HepG2 (cell line): ENCODE measurements around the gene MBD5. TPM values are rescaled to one million over a fixed set of nuclear protein-coding genes. Genes with fewer than 3 reads are reported as not detected.

Experiments used
- ARID3A ChIP-seq: IDR thresholded peaks from 2 replicates; pipeline ENCODE4 v1.6.1; 2012; ENCODE audit warnings: low read depth, low read length, improper control_type of control experiment
- ATF1 ChIP-seq: IDR thresholded peaks from 2 replicates; pipeline ENCODE4 v1.6.1; 2016; ENCODE audit warnings: mild to moderate bottlenecking, control low read depth
- FOXK2 ChIP-seq: fragments of 450-650 bp; IDR thresholded peaks from 2 replicates; pipeline ENCODE4 v1.6.1; 2016
- HHEX ChIP-seq: IDR thresholded peaks from 2 replicates; pipeline ENCODE4 v1.6.1; 2016; ENCODE audit warnings: control low read depth
- HMGXB3 ChIP-seq: sonication (generic); formaldehyde crosslinking; IDR thresholded peaks from 2 replicates; pipeline ENCODE4 v1.4.0; 2020; ENCODE audit warnings: missing genetic modification reagents, borderline replicate concordance
- HOXA5 ChIP-seq: sonication (generic); formaldehyde crosslinking; IDR thresholded peaks from 2 replicates; pipeline ENCODE4 v1.4.0; 2020; ENCODE audit warnings: missing genetic modification reagents
- NR2C2 ChIP-seq: sonication (generic); formaldehyde crosslinking; IDR thresholded peaks from 2 replicates; pipeline ENCODE4 v1.4.0; 2020; ENCODE audit warnings: missing genetic modification reagents, mild to moderate bottlenecking, moderate library complexity, borderline replicate concordance
- SYNCRIP ChIP-seq: fragments of 200-400 bp; formaldehyde crosslinking; IDR thresholded peaks from 2 replicates; pipeline ENCODE4 v1.6.1; 2018; ENCODE audit warnings: mild to moderate bottlenecking, low read depth, low read length; ENCODE audit not compliant: insufficient read depth
- ZBTB10 ChIP-seq: sonication (generic); formaldehyde crosslinking; IDR thresholded peaks from 2 replicates; pipeline ENCODE4 v1.4.0; 2020; ENCODE audit warnings: missing genetic modification reagents, borderline replicate concordance
- ZNF644 ChIP-seq: IDR thresholded peaks from 2 replicates; pipeline ENCODE4 v1.6.1; 2016; ENCODE audit warnings: low read depth
- polyA plus RNA-seq, 8 experiments: library from polyadenylated mRNA; depleted of rRNA in 3 of 8; stranded (reverse) in 7 of 8; unstranded in 1 of 8; fragments of >200 nt; fragmentation: Illumina TruSeq in 4 of 8; extraction: Trizol in 4 of 8; gene quantifications; 2 replicates each; pipeline versions ENCODE4 v1.2.1 to v1.2.3, GENCODE V29; 2011 to 2016; ENCODE audit warnings: low read depth in 4 of 8, missing spikeins in 1 of 8, mixed read lengths in 1 of 8; ENCODE audit not compliant: insufficient read depth in 1 of 8
- total RNA-seq, 5 experiments: library from RNA; depleted of rRNA; stranded (reverse); fragments of >200 nt; fragmentation: Illumina TruSeq; extraction: Trizol; gene quantifications; 2 replicates each; pipeline ENCODE4 v1.2.3, GENCODE V29; 2016; ENCODE audit warnings: low read depth in 1 of 5
- TF ChIP-seq, protein P1 (sequence below): sonication (generic); formaldehyde crosslinking; conservative IDR thresholded peaks from 2 replicates; pipeline ENCODE4 v1.4.0; 2020; ENCODE audit warnings: mild to moderate bottlenecking, missing genetic modification reagents, moderate library complexity
- TF ChIP-seq, protein P2 (sequence below), 2 experiments: sonication (generic) in 1 of 2; formaldehyde crosslinking in 1 of 2; IDR thresholded peaks; 2 replicates each; pipeline versions ENCODE4 v1.4.0 to v1.6.1; 2016 to 2020; ENCODE audit warnings: borderline replicate concordance in 1 of 2, low read depth in 1 of 2, mild to moderate bottlenecking in 1 of 2, missing genetic modification reagents in 1 of 2

The MBD5 gene
- total and polyA plus RNA-seq, 2 of the 13 experiments (the other 11 are each of a cell fraction or from before 2014, with no cell fraction given) = 13.5 to 26.4 TPM

DNA sequence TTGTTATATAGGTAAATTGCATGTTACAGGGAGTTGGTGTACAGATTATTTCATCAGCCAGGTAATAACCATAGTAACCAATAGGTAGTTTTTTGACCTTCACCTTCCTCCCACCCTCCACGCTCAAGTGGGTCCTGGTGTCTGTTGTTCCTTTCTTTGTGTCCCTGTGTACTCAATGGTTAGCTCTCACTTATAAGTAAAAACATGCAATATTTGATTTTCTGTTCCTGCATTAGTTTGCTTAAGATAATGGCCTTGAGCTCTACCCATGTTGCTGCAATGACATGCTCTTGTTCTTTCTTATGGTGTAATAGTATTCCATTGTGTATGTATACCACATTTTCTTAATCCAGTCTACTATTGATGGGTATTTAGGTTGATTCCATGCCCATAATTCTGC lies 390.0 kb downstream of the MBD5 start (continued):
- no peak for TF ChIP-seq ZBTB10 (CRISPR knock-in tag)
- peak; percentile 64; the same call in 1 of the 2 replicates for TF ChIP-seq HMGXB3 (CRISPR knock-in tag)
- TF ChIP-seq, protein P1, sequence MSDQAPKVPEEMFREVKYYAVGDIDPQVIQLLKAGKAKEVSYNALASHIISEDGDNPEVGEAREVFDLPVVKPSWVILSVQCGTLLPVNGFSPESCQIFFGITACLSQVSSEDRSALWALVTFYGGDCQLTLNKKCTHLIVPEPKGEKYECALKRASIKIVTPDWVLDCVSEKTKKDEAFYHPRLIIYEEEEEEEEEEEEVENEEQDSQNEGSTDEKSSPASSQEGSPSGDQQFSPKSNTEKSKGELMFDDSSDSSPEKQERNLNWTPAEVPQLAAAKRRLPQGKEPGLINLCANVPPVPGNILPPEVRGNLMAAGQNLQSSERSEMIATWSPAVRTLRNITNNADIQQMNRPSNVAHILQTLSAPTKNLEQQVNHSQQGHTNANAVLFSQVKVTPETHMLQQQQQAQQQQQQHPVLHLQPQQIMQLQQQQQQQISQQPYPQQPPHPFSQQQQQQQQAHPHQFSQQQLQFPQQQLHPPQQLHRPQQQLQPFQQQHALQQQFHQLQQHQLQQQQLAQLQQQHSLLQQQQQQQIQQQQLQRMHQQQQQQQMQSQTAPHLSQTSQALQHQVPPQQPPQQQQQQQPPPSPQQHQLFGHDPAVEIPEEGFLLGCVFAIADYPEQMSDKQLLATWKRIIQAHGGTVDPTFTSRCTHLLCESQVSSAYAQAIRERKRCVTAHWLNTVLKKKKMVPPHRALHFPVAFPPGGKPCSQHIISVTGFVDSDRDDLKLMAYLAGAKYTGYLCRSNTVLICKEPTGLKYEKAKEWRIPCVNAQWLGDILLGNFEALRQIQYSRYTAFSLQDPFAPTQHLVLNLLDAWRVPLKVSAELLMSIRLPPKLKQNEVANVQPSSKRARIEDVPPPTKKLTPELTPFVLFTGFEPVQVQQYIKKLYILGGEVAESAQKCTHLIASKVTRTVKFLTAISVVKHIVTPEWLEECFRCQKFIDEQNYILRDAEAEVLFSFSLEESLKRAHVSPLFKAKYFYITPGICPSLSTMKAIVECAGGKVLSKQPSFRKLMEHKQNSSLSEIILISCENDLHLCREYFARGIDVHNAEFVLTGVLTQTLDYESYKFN (CRISPR knock-in tag) = peak; percentile 83
- TF ChIP-seq ATF1 (CRISPR knock-in tag) = peak; percentile 48; the same call in 1 of the 2 replicates
- peak; percentile 96 for TF ChIP-seq ZNF644 (CRISPR knock-in tag)
- TF ChIP-seq, protein P2, sequence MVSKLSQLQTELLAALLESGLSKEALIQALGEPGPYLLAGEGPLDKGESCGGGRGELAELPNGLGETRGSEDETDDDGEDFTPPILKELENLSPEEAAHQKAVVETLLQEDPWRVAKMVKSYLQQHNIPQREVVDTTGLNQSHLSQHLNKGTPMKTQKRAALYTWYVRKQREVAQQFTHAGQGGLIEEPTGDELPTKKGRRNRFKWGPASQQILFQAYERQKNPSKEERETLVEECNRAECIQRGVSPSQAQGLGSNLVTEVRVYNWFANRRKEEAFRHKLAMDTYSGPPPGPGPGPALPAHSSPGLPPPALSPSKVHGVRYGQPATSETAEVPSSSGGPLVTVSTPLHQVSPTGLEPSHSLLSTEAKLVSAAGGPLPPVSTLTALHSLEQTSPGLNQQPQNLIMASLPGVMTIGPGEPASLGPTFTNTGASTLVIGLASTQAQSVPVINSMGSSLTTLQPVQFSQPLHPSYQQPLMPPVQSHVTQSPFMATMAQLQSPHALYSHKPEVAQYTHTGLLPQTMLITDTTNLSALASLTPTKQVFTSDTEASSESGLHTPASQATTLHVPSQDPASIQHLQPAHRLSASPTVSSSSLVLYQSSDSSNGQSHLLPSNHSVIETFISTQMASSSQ (IDR thresholded peaks at IDR 0.05; ENCODE audit: low read depth) = peak; percentile 54
- TF ChIP-seq, protein P2 (CRISPR knock-in tag; IDR thresholded peaks at IDR 0.05; ENCODE audit: borderline replicate concordance) = peak; percentile 19; the same call in 1 of the 2 replicates
- TF ChIP-seq SYNCRIP = no peak
- TF ChIP-seq HOXA5 (CRISPR knock-in tag) = no peak
- TF ChIP-seq HHEX = peak; percentile 81
- TF ChIP-seq FOXK2 = peak; percentile 76; the same call in 1 of the 2 replicates
- TF ChIP-seq NR2C2 (CRISPR knock-in tag) = peak; percentile 62
- peak; percentile 72; the same call in 1 of the 2 replicates for TF ChIP-seq ARID3A
